Measurements from ENCODE around the gene IL19.

Gene IL19

GRCh38 chr1:206805357-206805756 lies 34.8 kb downstream of the IL19 start:
- H3K4me3 ChIP-seq (ENCODE audit: low read length) = no peak overlapping the region
- peaks cover 29% of the 10 kb centered on the region for H3K27me3 ChIP-seq (ENCODE audit: control insufficient read depth, insufficient read depth, low read length)
- no peak overlapping the region for H3K4me2 ChIP-seq (ENCODE audit: low read length)
- H3K9me3 ChIP-seq (replicated peaks; ENCODE audit: low read length) = no peaks in the 10 kb centered on the region
- no peaks in the 10 kb centered on the region for H3K36me3 ChIP-seq (ENCODE audit: insufficient read depth, low read length)
- no peak overlapping the region for H3K9ac ChIP-seq (ENCODE audit: low read depth, low read length)
- H3K4me1 ChIP-seq (ENCODE audit: control insufficient read depth, insufficient read depth, low read length) = no peaks in the 10 kb centered on the region

GRCh38 chr1:206808615-206809014 lies 38.0 kb downstream of the IL19 start:
- no peaks in the 10 kb centered on the region for H3K4me1 ChIP-seq (ENCODE audit: control insufficient read depth, insufficient read depth, low read length)
- H3K4me3 ChIP-seq (ENCODE audit: low read length) = no peak overlapping the region
- no peak overlapping the region for H3K4me2 ChIP-seq (ENCODE audit: low read length)
- H3K9me3 ChIP-seq (replicated peaks; ENCODE audit: low read length) = no peaks in the 10 kb centered on the region
- no peak overlapping the region for H3K9ac ChIP-seq (ENCODE audit: low read depth, low read length)
- H3K36me3 ChIP-seq (ENCODE audit: insufficient read depth, low read length) = no peaks in the 10 kb centered on the region
- peaks cover 24% of the 10 kb centered on the region for H3K27me3 ChIP-seq (ENCODE audit: control insufficient read depth, insufficient read depth, low read length)

DNA sequence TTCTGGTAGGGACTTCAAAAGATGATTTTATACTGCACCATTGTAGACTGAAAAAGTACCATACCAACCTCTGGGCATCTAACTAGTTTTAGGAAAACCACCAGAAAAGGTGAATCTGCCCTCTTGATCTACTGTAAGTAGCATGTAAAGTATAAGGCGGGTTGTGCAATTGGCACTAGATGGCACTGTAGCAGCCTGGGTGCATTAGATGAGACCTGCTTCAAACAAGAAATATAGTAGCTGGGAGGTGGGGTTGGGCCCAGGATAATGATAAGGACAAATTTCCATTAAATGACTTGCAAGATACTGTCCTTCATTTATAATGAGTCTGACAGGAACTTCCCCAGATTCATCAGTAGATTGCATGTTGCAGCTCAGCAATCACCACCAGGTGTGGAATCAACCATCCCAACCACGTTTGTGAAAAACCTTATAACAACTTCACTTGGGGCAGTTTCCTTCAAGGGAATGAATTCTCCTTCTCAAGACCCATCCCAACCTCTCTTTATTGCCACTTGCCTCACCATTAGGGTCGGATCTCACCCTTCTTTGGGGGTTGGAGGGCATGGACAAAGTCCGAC lies 39.0 kb downstream of the IL19 start:
- Histone ChIP-seq H3K4me1 (ENCODE audit: control insufficient read depth, insufficient read depth, low read length) (no peaks in the 10 kb centered on the region), H3K27me3 (ENCODE audit: control insufficient read depth, insufficient read depth, low read length) (peaks cover 17% of the 10 kb centered on the region), H3K4me3 (ENCODE audit: low read length) (no peak overlapping the region), H3K9ac (ENCODE audit: low read depth, low read length) (no peak overlapping the region), H3K4me2 (ENCODE audit: low read length) (no peak overlapping the region), H3K9me3 (replicated peaks; ENCODE audit: low read length) (no peaks in the 10 kb centered on the region), H3K36me3 (ENCODE audit: insufficient read depth, low read length) (no peaks in the 10 kb centered on the region)

- Histone ChIP-seq H3K27me3 (ENCODE audit: control insufficient read depth, insufficient read depth, low read length) (peaks cover 8% of the 10 kb centered on the region), H3K9ac (ENCODE audit: low read depth, low read length) (no peak overlapping the region), H3K4me2 (ENCODE audit: low read length) (no peak overlapping the region), H3K4me3 (ENCODE audit: low read length) (no peak overlapping the region), H3K9me3 (replicated peaks; ENCODE audit: low read length) (no peaks in the 10 kb centered on the region), H3K36me3 (ENCODE audit: insufficient read depth, low read length) (no peaks in the 10 kb centered on the region), H3K4me1 (ENCODE audit: control insufficient read depth, insufficient read depth, low read length) (no peaks in the 10 kb centered on the region)
Measured at GRCh38 chr1:206812471-206812870, 41.9 kb downstream of the IL19 start.

DNA sequence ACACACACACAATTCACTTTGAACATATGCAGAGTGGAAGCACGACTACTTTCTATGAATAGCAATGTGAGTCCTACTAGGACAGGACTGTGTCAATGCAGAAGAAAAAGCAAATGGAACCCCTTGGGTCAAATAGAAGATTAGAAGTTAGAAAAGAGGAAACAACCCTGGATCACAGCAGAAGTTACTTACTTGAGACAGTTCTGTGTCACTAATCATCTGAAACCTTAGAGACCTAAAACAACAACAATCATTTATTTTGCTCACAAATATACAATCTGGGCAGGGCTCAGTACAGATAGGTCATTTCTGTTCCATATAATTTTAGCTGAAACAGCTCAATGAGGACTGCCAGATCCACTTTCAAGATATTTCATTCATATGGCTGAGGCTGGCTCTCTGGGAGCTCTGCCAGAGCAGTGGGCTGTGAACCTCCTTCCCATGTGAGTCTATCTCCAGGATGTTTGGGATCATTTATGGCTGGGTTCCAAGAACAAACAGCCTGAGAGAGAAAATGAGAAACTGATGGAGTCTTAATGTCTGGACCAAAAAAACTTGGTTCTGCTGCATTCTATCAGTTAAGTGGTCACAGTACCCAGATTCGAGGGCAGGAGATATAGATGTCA lies 44.3 kb downstream of the IL19 start:
- Histone ChIP-seq H3K9ac (ENCODE audit: low read depth, low read length) (no peak overlapping the region), H3K4me1 (ENCODE audit: control insufficient read depth, insufficient read depth, low read length) (no peaks in the 10 kb centered on the region)

GRCh38 chr1:206816390-206817287 lies 46.1 kb downstream of the IL19 start:
- Histone ChIP-seq H3K4me3 (ENCODE audit: low read length) (no peak overlapping the region), H3K9me3 (replicated peaks; ENCODE audit: low read length) (no peaks in the 10 kb centered on the region), H3K9ac (ENCODE audit: low read depth, low read length) (no peak overlapping the region), H3K4me1 (ENCODE audit: control insufficient read depth, insufficient read depth, low read length) (no peaks in the 10 kb centered on the region), H3K4me2 (ENCODE audit: low read length) (no peak overlapping the region), H3K27me3 (ENCODE audit: control insufficient read depth, insufficient read depth, low read length) (no peaks in the 10 kb centered on the region), H3K36me3 (ENCODE audit: insufficient read depth, low read length) (no peaks in the 10 kb centered on the region)

More for the DNA sequence above, 44.3 kb downstream of the IL19 start:
- Histone ChIP-seq H3K4me3 (ENCODE audit: low read length) (no peak overlapping the region), H3K27me3 (ENCODE audit: control insufficient read depth, insufficient read depth, low read length) (no peaks in the 10 kb centered on the region), H3K36me3 (ENCODE audit: insufficient read depth, low read length) (no peaks in the 10 kb centered on the region), H3K4me2 (ENCODE audit: low read length) (no peak overlapping the region), H3K9me3 (replicated peaks; ENCODE audit: low read length) (no peaks in the 10 kb centered on the region)

- Histone ChIP-seq H3K27me3 (ENCODE audit: control insufficient read depth, insufficient read depth, low read length) (no peaks in the 10 kb centered on the region), H3K4me1 (ENCODE audit: control insufficient read depth, insufficient read depth, low read length) (peaks cover 8% of the 10 kb centered on the region), H3K9me3 (replicated peaks; ENCODE audit: low read length) (no peaks in the 10 kb centered on the region), H3K36me3 (ENCODE audit: insufficient read depth, low read length) (no peaks in the 10 kb centered on the region), H3K9ac (ENCODE audit: low read depth, low read length) (no peak overlapping the region), H3K4me2 (ENCODE audit: low read length) (no peak overlapping the region), H3K4me3 (ENCODE audit: low read length) (no peak overlapping the region)
Measured at GRCh38 chr1:206821493-206821892, 50.9 kb downstream of the IL19 start.

GRCh38 chr1:206823727-206824126 lies 53.2 kb downstream of the IL19 start:
- Histone ChIP-seq H3K4me2 (ENCODE audit: low read length) (peak overlapping the region; percentile 22), H3K27me3 (ENCODE audit: control insufficient read depth, insufficient read depth, low read length) (no peaks in the 10 kb centered on the region), H3K36me3 (ENCODE audit: insufficient read depth, low read length) (no peaks in the 10 kb centered on the region), H3K4me3 (ENCODE audit: low read length) (no peak overlapping the region), H3K9me3 (replicated peaks; ENCODE audit: low read length) (no peaks in the 10 kb centered on the region), H3K4me1 (ENCODE audit: control insufficient read depth, insufficient read depth, low read length) (peaks cover 8% of the 10 kb centered on the region), H3K9ac (ENCODE audit: low read depth, low read length) (no peak overlapping the region)

- Histone ChIP-seq H3K4me3 (ENCODE audit: low read length) (no peak overlapping the region), H3K27me3 (ENCODE audit: control insufficient read depth, insufficient read depth, low read length) (no peaks in the 10 kb centered on the region), H3K9me3 (replicated peaks; ENCODE audit: low read length) (no peaks in the 10 kb centered on the region), H3K9ac (ENCODE audit: low read depth, low read length) (no peak overlapping the region), H3K4me2 (ENCODE audit: low read length) (peak overlapping the region; percentile 22), H3K36me3 (ENCODE audit: insufficient read depth, low read length) (no peaks in the 10 kb centered on the region), H3K4me1 (ENCODE audit: control insufficient read depth, insufficient read depth, low read length) (peaks cover 8% of the 10 kb centered on the region)
Measured at GRCh38 chr1:206824331-206824730, 53.8 kb downstream of the IL19 start.

DNA sequence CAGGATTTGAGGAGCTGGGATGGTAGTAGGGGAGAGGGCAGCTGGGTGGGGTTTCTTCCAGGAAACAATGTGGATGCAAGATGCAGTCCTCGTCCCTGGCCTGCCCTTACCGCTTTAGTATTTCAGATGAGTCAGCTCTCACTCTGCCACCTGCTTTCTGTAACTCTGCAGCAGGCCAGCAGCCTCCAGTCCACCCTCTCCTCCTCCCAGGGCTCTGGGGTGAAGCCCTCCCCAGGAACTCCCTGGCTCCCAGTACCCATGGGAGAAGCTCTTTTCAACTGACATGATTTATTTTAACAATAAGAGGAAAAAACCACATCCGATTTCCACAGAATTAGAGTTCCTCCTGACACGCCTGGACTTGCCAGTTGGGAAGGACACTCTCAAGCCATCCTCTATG lies 55.8 kb downstream of the IL19 start:
- H3K36me3 ChIP-seq (ENCODE audit: insufficient read depth, low read length) = no peaks in the 10 kb centered on the region
- H3K9me3 ChIP-seq (replicated peaks; ENCODE audit: low read length) = no peaks in the 10 kb centered on the region
- H3K4me1 ChIP-seq (ENCODE audit: control insufficient read depth, insufficient read depth, low read length) = peaks cover 8% of the 10 kb centered on the region
- no peak overlapping the region for H3K4me3 ChIP-seq (ENCODE audit: low read length)
- H3K4me2 ChIP-seq (ENCODE audit: low read length) = no peak overlapping the region
- H3K27me3 ChIP-seq (ENCODE audit: control insufficient read depth, insufficient read depth, low read length) = peaks cover 8% of the 10 kb centered on the region
- H3K9ac ChIP-seq (ENCODE audit: low read depth, low read length) = no peak overlapping the region

DNA sequence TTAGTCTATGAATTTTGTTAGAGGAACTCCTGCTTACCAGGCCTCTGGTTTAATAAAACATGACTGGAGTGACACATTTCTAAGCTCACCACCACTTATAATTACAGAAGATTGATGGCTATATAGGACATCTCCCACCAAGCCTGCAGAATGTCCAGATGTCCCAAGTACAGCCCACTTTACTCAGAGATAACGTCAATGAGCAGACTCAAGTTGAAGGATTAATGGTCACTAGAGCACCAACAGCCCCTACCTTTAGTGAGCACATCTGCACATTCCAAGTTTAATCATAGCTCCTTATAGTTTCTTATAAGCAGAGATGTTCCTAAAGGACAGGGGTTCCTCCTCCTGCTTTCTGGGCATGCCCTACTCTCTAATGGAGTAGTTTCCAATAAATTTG lies 57.5 kb downstream of the IL19 start:
- Histone ChIP-seq H3K9ac (ENCODE audit: low read depth, low read length) (no peak overlapping the region), H3K4me2 (ENCODE audit: low read length) (no peak overlapping the region), H3K27me3 (ENCODE audit: control insufficient read depth, insufficient read depth, low read length) (peaks cover 22% of the 10 kb centered on the region), H3K9me3 (replicated peaks; ENCODE audit: low read length) (no peaks in the 10 kb centered on the region), H3K4me3 (ENCODE audit: low read length) (no peak overlapping the region), H3K4me1 (ENCODE audit: control insufficient read depth, insufficient read depth, low read length) (peaks cover 8% of the 10 kb centered on the region), H3K36me3 (ENCODE audit: insufficient read depth, low read length) (no peaks in the 10 kb centered on the region)

All from skeletal muscle satellite cell (primary cell).